A673 (cell line): ENCODE measurements around the gene KRTAP10-8. TPM values are rescaled to one million over a fixed set of nuclear protein-coding genes. Genes with fewer than 3 reads are reported as not detected.

Source experiments
- BruUV-seq: library from RNA; stranded (reverse); fragments of 400-500 nt; replicated peaks from 2 replicates; lab custom pipeline; 2021; lab: Mats Ljungman, UMichigan
- CTCF ChIA-PET: fragments of 300-600 bp; sonication (Branson Sonifier 250); formaldehyde crosslinking; loops from one replicate; lab custom pipeline; 2022; ENCODE audit warnings: antibody characterized with exemption; lab: Charles Lee
- POLR2A ChIA-PET: fragments of 300-600 bp; sonication (Branson Sonifier 250); formaldehyde crosslinking; loops from one replicate; lab custom pipeline; 2022; ENCODE audit warnings: antibody characterized with exemption; ENCODE audit not compliant: low non-redundant PET; lab: Charles Lee
- DNase-seq: peaks from one replicate; pipeline ENCODE4 v3.0.0-alpha.2; 2015; ENCODE audit warnings: low spot score
- H3K27ac ChIP-seq: fragments of 200-600 bp; sonication (generic); 2 replicates; pipeline ENCODE4 v1.5.1; 2016; ENCODE audit warnings: mixed run types, low read depth, mild to moderate bottlenecking, mixed read lengths, antibody characterized with exemption, low read length; ENCODE audit not compliant: poor library complexity, severe bottlenecking
- H3K27me3 ChIP-seq: fragments of 200-600 bp; sonication (generic); replicated peaks from 2 replicates; pipeline ENCODE4 v1.6.1; 2017; ENCODE audit warnings: mixed run types, low read depth, mild to moderate bottlenecking, mixed read lengths, antibody characterized with exemption, low read length; ENCODE audit not compliant: insufficient read depth, poor library complexity
- H3K36me3 ChIP-seq: fragments of 200-600 bp; sonication (generic); 2 replicates; pipeline ENCODE4 v1.6.1; 2016; ENCODE audit warnings: mixed run types, mild to moderate bottlenecking, mixed read lengths, antibody characterized with exemption, low read length; ENCODE audit not compliant: insufficient read depth, poor library complexity, severe bottlenecking
- H3K4me1 ChIP-seq: fragments of 200-600 bp; sonication (generic); 2 replicates; pipeline ENCODE4 v1.6.1; 2017; ENCODE audit warnings: mixed run types, mild to moderate bottlenecking, mixed read lengths, antibody characterized with exemption, low read length; ENCODE audit not compliant: insufficient read depth, poor library complexity, severe bottlenecking
- H3K4me3 ChIP-seq: fragments of 200-600 bp; sonication (generic); 2 replicates; pipeline ENCODE4 v1.5.1; 2016; ENCODE audit warnings: low read depth, mixed run types, mild to moderate bottlenecking, mixed read lengths, low read length; ENCODE audit not compliant: poor library complexity, severe bottlenecking
- H3K9me3 ChIP-seq: fragments of 200-600 bp; sonication (generic); 2 replicates; pipeline ENCODE4 v1.6.1; 2016; ENCODE audit warnings: mixed run types, low read depth, mild to moderate bottlenecking, mixed read lengths, antibody characterized with exemption, low read length; ENCODE audit not compliant: poor library complexity, severe bottlenecking
- CTCF ChIP-seq: fragments of 300-800, 200-600 bp; sonication (generic); conservative IDR thresholded peaks from 2 replicates; pipeline ENCODE4 v1.5.1; 2017; ENCODE audit warnings: low read depth, mild to moderate bottlenecking, antibody characterized with exemption, low read length, moderate library complexity, mixed read lengths
- EZH2 ChIP-seq: fragments of 200-600 bp; sonication (generic); IDR thresholded peaks from 2 replicates; pipeline ENCODE4 v1.6.1; 2017; ENCODE audit warnings: borderline replicate concordance, low read depth, mild to moderate bottlenecking, mixed read lengths, antibody characterized with exemption, low read length; ENCODE audit not compliant: poor library complexity, severe bottlenecking
- intact Hi-C: fragments of 100-400 bp; cut with micrococcal nuclease; formaldehyde crosslinking; loops from one replicate; pipeline ENCODE4 v1.10.0; 2022; ENCODE audit not compliant: unreplicated experiment
- total RNA-seq: library from RNA; stranded (reverse); gene quantifications from 2 replicates; pipeline ENCODE4 v1.2.3, GENCODE V29; 2021

Gene KRTAP10-8
- total RNA-seq, 1 experiment from 2014 or later, result not detected

- ChIA-PET POLR2A (no interaction called here), CTCF (interaction anchor here (0.5 kb wide), 1 partner anchor 323 kb away, joined by 3 read pairs; no protein-coding TSS in a partner anchor)
- no peak overlapping the region for H3K4me3 ChIP-seq
- no peak for DNase-seq
- no TSS peak for BruUV-seq
- intact Hi-C loops, result no loop called here
- H3K27ac ChIP-seq, result no peak overlapping the region
- TF ChIP-seq CTCF (no peak), EZH2 (no peak)
- no peaks in the 10 kb centered on the region for H3K4me1 ChIP-seq
- no peaks in the 10 kb centered on the region for H3K36me3 ChIP-seq
- H3K27me3 ChIP-seq, result no peaks in the 10 kb centered on the region
- H3K9me3 ChIP-seq, result no peaks in the 10 kb centered on the region
Observed at GRCh38 chr21:44568667-44569556, 43.0 kb upstream of the KRTAP10-8 start.

GRCh38 chr21:44569861-44570517, 41.9 kb upstream of the KRTAP10-8 start:
- intact Hi-C loops, result no loop called here
- H3K4me3 ChIP-seq, result no peak overlapping the region
- ChIA-PET POLR2A (no interaction called here), CTCF (no interaction called here)
- no peaks in the 10 kb centered on the region for H3K4me1 ChIP-seq
- TF ChIP-seq CTCF, result no peak
- no peak for TF ChIP-seq EZH2
- H3K36me3 ChIP-seq, result no peaks in the 10 kb centered on the region
- no peaks in the 10 kb centered on the region for H3K9me3 ChIP-seq
- no peak for DNase-seq
- H3K27ac ChIP-seq, result no peak overlapping the region
- no peaks in the 10 kb centered on the region for H3K27me3 ChIP-seq
- no TSS peak for BruUV-seq

GRCh38 chr21:44571296-44571695, 40.6 kb upstream of the KRTAP10-8 start:
- no TSS peak for BruUV-seq
- H3K36me3 ChIP-seq, result no peaks in the 10 kb centered on the region
- TF ChIP-seq EZH2 (no peak), CTCF (no peak)
- H3K4me1 ChIP-seq, result no peaks in the 10 kb centered on the region
- H3K9me3 ChIP-seq, result no peaks in the 10 kb centered on the region
- DNase-seq, result no peak
- intact Hi-C loops, result no loop called here
- no peaks in the 10 kb centered on the region for H3K27me3 ChIP-seq
- no peak overlapping the region for H3K4me3 ChIP-seq
- ChIA-PET POLR2A (no interaction called here), CTCF (no interaction called here)
- H3K27ac ChIP-seq, result no peak overlapping the region
